WTC11 (cell line): Measurements from ENCODE around the gene DACT3. TPM values are rescaled to one million over a fixed set of nuclear protein-coding genes. Genes with fewer than 3 reads are reported as not detected.

Source experiments
- ATAC-seq: fragments of 200-7000 bp; cut with Tn5 transposase; 2 replicates; pipeline ENCODE4 v1.10.0; 2021; ENCODE audit warnings: mild to moderate bottlenecking, moderate library complexity
- CTCF ChIA-PET: fragments of 300-600 bp; sonication (Branson Sonifier 250); formaldehyde crosslinking; loops from one replicate; lab custom pipeline; 2021; ENCODE audit warnings: antibody characterized with exemption; lab: Charles Lee
- POLR2A ChIA-PET: fragments of 350-600 bp; sonication (Branson Sonifier 250); formaldehyde crosslinking; loops from one replicate; lab custom pipeline; 2021; ENCODE audit warnings: antibody characterized with exemption; lab: Charles Lee
- DNase-seq: peaks from one replicate; pipeline ENCODE4 v3.0.0; 2021; ENCODE audit warnings: low spot score
- H3K27ac Mint-ChIP-seq: 2 replicates; pipeline ENCODE4 v1.8.0; 2021; ENCODE audit warnings: mixed read lengths
- H3K27me3 Mint-ChIP-seq: 2 replicates; pipeline ENCODE4 v1.8.0; 2021; ENCODE audit warnings: low read depth, mild to moderate bottlenecking, moderate library complexity, mixed read lengths
- H3K36me3 Mint-ChIP-seq: 2 replicates; pipeline ENCODE4 v1.8.0; 2021; ENCODE audit warnings: mixed read lengths
- H3K4me1 Mint-ChIP-seq: 2 replicates; pipeline ENCODE4 v1.8.0; 2022; ENCODE audit warnings: mixed read lengths
- H3K4me3 Mint-ChIP-seq: 2 replicates; pipeline ENCODE4 v1.8.0; 2021; ENCODE audit warnings: mild to moderate bottlenecking, moderate library complexity, mixed read lengths
- H3K9me3 Mint-ChIP-seq: 2 replicates; pipeline ENCODE4 v1.8.0; 2021; ENCODE audit warnings: mixed read lengths
- CBFB ChIP-seq: sonication (generic); formaldehyde crosslinking; IDR thresholded peaks from 2 replicates; pipeline ENCODE4 v1.8.1; 2022; ENCODE audit warnings: mild to moderate bottlenecking, low read depth, missing genetic modification reagents
- CREM ChIP-seq: sonication (generic); formaldehyde crosslinking; IDR thresholded peaks from 2 replicates; pipeline ENCODE4 v1.8.1; 2022; ENCODE audit warnings: mild to moderate bottlenecking, missing genetic modification reagents, moderate library complexity
- E2F4 ChIP-seq: sonication (generic); formaldehyde crosslinking; IDR thresholded peaks from 2 replicates; pipeline ENCODE4 v1.8.1; 2022; ENCODE audit warnings: low read depth, mild to moderate bottlenecking, moderate library complexity, missing genetic modification reagents, borderline replicate concordance
- ERG ChIP-seq: fragments of 250-450 bp; sonication (Bioruptor Pico); IDR thresholded peaks from 2 replicates; pipeline ENCODE4 v1.8.0; 2021; ENCODE audit warnings: mild to moderate bottlenecking
- FOXP1 ChIP-seq: sonication (generic); formaldehyde crosslinking; IDR thresholded peaks from 2 replicates; pipeline ENCODE4 v1.8.0; 2022; ENCODE audit warnings: missing genetic modification reagents, mild to moderate bottlenecking, moderate library complexity, borderline replicate concordance
- IRF2 ChIP-seq: sonication (generic); formaldehyde crosslinking; IDR thresholded peaks from 2 replicates; pipeline ENCODE4 v1.8.0; 2022; ENCODE audit warnings: low read depth, missing genetic modification reagents, borderline replicate concordance
- MAX ChIP-seq: sonication (generic); formaldehyde crosslinking; IDR thresholded peaks from 2 replicates; pipeline ENCODE4 v1.8.0; 2022; ENCODE audit warnings: mild to moderate bottlenecking, missing genetic modification reagents
- NFATC4 ChIP-seq: fragments of 250-450 bp; sonication (Bioruptor Pico); IDR thresholded peaks from 2 replicates; pipeline ENCODE4 v1.9.0; 2021; ENCODE audit warnings: mild to moderate bottlenecking
- NFYB ChIP-seq: sonication (generic); formaldehyde crosslinking; conservative IDR thresholded peaks from 2 replicates; pipeline ENCODE4 v1.8.0; 2022; ENCODE audit warnings: low read depth, missing genetic modification reagents
- NR2C2 ChIP-seq: sonication (generic); formaldehyde crosslinking; IDR thresholded peaks from 2 replicates; pipeline ENCODE4 v1.8.0; 2022; ENCODE audit warnings: mild to moderate bottlenecking, missing genetic modification reagents
- PREB ChIP-seq: sonication (generic); formaldehyde crosslinking; IDR thresholded peaks from 2 replicates; pipeline ENCODE4 v1.8.1; 2022; ENCODE audit warnings: mild to moderate bottlenecking, missing genetic modification reagents, moderate library complexity, borderline replicate concordance
- RELA ChIP-seq: sonication (generic); formaldehyde crosslinking; IDR thresholded peaks from 2 replicates; pipeline ENCODE4 v1.8.1; 2022; ENCODE audit warnings: missing genetic modification reagents, mild to moderate bottlenecking, borderline replicate concordance
- RORB ChIP-seq: fragments of 250-450 bp; sonication (Bioruptor Pico); IDR thresholded peaks from 2 replicates; pipeline ENCODE4 v1.9.0; 2021; ENCODE audit warnings: mild to moderate bottlenecking
- TEAD1 ChIP-seq: sonication (generic); formaldehyde crosslinking; IDR thresholded peaks from 2 replicates; pipeline ENCODE4 v1.8.0; 2022; ENCODE audit warnings: mild to moderate bottlenecking, missing genetic modification reagents
- TEAD4 ChIP-seq: sonication (generic); formaldehyde crosslinking; IDR thresholded peaks from 2 replicates; pipeline ENCODE4 v1.8.0; 2022; ENCODE audit warnings: mild to moderate bottlenecking, missing genetic modification reagents
- ZNF121 ChIP-seq: sonication (generic); formaldehyde crosslinking; IDR thresholded peaks from 2 replicates; pipeline ENCODE4 v1.8.0; 2023; ENCODE audit warnings: missing genetic modification reagents
- ZNF263 ChIP-seq: sonication (generic); formaldehyde crosslinking; IDR thresholded peaks from 2 replicates; pipeline ENCODE4 v1.8.1; 2022; ENCODE audit warnings: low read depth, mild to moderate bottlenecking, moderate library complexity, missing genetic modification reagents
- ZNF396 ChIP-seq: fragments of 250-450 bp; sonication (Bioruptor Pico); IDR thresholded peaks from 2 replicates; pipeline ENCODE4 v1.8.0; 2021; ENCODE audit warnings: mild to moderate bottlenecking, moderate library complexity, borderline replicate concordance
- total RNA-seq: library from RNA; stranded (reverse); gene quantifications from 3 replicates; pipeline ENCODE4 v1.2.3, GENCODE V29; 2021
- TF ChIP-seq, protein P1 (sequence below): sonication (generic); formaldehyde crosslinking; IDR thresholded peaks from 2 replicates; pipeline ENCODE4 v1.8.1; 2023; ENCODE audit warnings: mild to moderate bottlenecking, missing genetic modification reagents, borderline replicate concordance
- TF ChIP-seq, protein P2 (sequence below): sonication (generic); formaldehyde crosslinking; conservative IDR thresholded peaks from 2 replicates; pipeline ENCODE4 v1.8.1; 2022; ENCODE audit warnings: mild to moderate bottlenecking, missing genetic modification reagents
- TF ChIP-seq, protein P3 (sequence below): sonication (generic); formaldehyde crosslinking; IDR thresholded peaks from 2 replicates; pipeline ENCODE4 v1.8.1; 2023; ENCODE audit warnings: mild to moderate bottlenecking, missing genetic modification reagents

DACT3 gene
- total RNA-seq, 1 experiment from 2014 or later = 1.9 TPM

- TF ChIP-seq, protein P1, sequence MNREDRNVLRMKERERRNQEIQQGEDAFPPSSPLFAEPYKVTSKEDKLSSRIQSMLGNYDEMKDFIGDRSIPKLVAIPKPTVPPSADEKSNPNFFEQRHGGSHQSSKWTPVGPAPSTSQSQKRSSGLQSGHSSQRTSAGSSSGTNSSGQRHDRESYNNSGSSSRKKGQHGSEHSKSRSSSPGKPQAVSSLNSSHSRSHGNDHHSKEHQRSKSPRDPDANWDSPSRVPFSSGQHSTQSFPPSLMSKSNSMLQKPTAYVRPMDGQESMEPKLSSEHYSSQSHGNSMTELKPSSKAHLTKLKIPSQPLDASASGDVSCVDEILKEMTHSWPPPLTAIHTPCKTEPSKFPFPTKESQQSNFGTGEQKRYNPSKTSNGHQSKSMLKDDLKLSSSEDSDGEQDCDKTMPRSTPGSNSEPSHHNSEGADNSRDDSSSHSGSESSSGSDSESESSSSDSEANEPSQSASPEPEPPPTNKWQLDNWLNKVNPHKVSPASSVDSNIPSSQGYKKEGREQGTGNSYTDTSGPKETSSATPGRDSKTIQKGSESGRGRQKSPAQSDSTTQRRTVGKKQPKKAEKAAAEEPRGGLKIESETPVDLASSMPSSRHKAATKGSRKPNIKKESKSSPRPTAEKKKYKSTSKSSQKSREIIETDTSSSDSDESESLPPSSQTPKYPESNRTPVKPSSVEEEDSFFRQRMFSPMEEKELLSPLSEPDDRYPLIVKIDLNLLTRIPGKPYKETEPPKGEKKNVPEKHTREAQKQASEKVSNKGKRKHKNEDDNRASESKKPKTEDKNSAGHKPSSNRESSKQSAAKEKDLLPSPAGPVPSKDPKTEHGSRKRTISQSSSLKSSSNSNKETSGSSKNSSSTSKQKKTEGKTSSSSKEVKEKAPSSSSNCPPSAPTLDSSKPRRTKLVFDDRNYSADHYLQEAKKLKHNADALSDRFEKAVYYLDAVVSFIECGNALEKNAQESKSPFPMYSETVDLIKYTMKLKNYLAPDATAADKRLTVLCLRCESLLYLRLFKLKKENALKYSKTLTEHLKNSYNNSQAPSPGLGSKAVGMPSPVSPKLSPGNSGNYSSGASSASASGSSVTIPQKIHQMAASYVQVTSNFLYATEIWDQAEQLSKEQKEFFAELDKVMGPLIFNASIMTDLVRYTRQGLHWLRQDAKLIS = no peak
- TF ChIP-seq, protein P2, sequence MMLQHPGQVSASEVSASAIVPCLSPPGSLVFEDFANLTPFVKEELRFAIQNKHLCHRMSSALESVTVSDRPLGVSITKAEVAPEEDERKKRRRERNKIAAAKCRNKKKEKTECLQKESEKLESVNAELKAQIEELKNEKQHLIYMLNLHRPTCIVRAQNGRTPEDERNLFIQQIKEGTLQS = no peak
These were observed 4.4 kb downstream of the DACT3 start (continued) for GRCh38 chr19:46656541-46656940.

- H3K27me3 Mint-ChIP-seq = peaks cover 68% of the 10 kb centered on the region
- H3K4me1 Mint-ChIP-seq = peaks cover 22% of the 10 kb centered on the region
- CTCF ChIA-PET = interaction anchor here (1.0 kb wide), 1 partner anchor 38 kb away, joined by 3 read pairs; no protein-coding TSS in a partner anchor
- no peaks in the 10 kb centered on the region; the same call in 1 of the 2 replicates for H3K9me3 Mint-ChIP-seq
- no peaks in the 10 kb centered on the region for H3K36me3 Mint-ChIP-seq
- TF ChIP-seq CBFB (CRISPR knock-in tag) (no peak), PREB (CRISPR knock-in tag) (no peak), NFATC4 (CRISPR knock-in tag) (no peak), MAX (CRISPR knock-in tag) (no peak), RORB (no peak), ERG (CRISPR knock-in tag) (no peak), TEAD4 (CRISPR knock-in tag) (no peak), ZNF121 (no peak), E2F4 (no peak), FOXP1 (no peak), ZNF263 (CRISPR knock-in tag) (no peak), IRF2 (CRISPR knock-in tag) (no peak), CREM (CRISPR knock-in tag) (no peak), ZNF396 (CRISPR knock-in tag) (no peak), NFYB (CRISPR knock-in tag) (no peak), RELA (CRISPR knock-in tag) (no peak), NR2C2 (no peak), TEAD1 (CRISPR knock-in tag) (no peak)
- TF ChIP-seq, protein P3, sequence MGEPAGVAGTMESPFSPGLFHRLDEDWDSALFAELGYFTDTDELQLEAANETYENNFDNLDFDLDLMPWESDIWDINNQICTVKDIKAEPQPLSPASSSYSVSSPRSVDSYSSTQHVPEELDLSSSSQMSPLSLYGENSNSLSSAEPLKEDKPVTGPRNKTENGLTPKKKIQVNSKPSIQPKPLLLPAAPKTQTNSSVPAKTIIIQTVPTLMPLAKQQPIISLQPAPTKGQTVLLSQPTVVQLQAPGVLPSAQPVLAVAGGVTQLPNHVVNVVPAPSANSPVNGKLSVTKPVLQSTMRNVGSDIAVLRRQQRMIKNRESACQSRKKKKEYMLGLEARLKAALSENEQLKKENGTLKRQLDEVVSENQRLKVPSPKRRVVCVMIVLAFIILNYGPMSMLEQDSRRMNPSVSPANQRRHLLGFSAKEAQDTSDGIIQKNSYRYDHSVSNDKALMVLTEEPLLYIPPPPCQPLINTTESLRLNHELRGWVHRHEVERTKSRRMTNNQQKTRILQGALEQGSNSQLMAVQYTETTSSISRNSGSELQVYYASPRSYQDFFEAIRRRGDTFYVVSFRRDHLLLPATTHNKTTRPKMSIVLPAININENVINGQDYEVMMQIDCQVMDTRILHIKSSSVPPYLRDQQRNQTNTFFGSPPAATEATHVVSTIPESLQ (CRISPR knock-in tag) = no peak
- ATAC-seq = peak; percentile 55
- POLR2A ChIA-PET = no interaction called here
- H3K4me3 Mint-ChIP-seq = no peak overlapping the region
- peak overlapping the region; percentile 7 for H3K27ac Mint-ChIP-seq
- peak; percentile 33 for DNase-seq
These were observed 6.3 kb downstream of the DACT3 start for GRCh38 chr19:46654621-46655152.
